AG08395 (cell line): ENCODE results near the gene MBD3L4.
"Not testable (repeated sequence)": the region's sequence is repeated elsewhere in the genome, so short reads cannot be mapped to it uniquely, and the experiment has no call there.

Experiments
- DNase-seq: peaks from one replicate; pipeline ENCODE4 v3.0.0; 2012; ENCODE audit warnings: mixed read lengths, low spot score

The MBD3L4 gene

GRCh38 chr19:7040079-7040478 is at the start of gene MBD3L4:
Gene MBD3L4, minus strand, starts transcription at chr19:7040179. Its CDS starts 35 bp downstream, at chr19:7040144.
- DNase-seq: not testable (repeated sequence)

GRCh38 chr19:7088999-7089398 is 49.0 kb upstream of the MBD3L4 start:
- no peak for DNase-seq

GRCh38 chr19:7083076-7083956 is 43.3 kb upstream of the MBD3L4 start:
- DNase-seq: no peak

- no peak for DNase-seq
Measured at GRCh38 chr19:7078008-7078407, 38.0 kb upstream of the MBD3L4 start.

- DNase-seq: no peak
Measured at GRCh38 chr19:7076151-7076550, 36.2 kb upstream of the MBD3L4 start.

- DNase-seq: no peak
Measured at GRCh38 chr19:7074705-7075282, 34.8 kb upstream of the MBD3L4 start.

GRCh38 chr19:7072541-7072940 is 32.6 kb upstream of the MBD3L4 start:
- no peak for DNase-seq

- no peak for DNase-seq
Measured at GRCh38 chr19:7069904-7070226, 29.9 kb upstream of the MBD3L4 start.

GRCh38 chr19:7069042-7069903 is 29.3 kb upstream of the MBD3L4 start, which contains the start of gene ZNF557:
Gene ZNF557, plus strand, starts transcription at chr19:7069703. Its CDS starts 5,372 bp downstream, at chr19:7075075.
- DNase-seq: peak; percentile 98

GRCh38 chr19:7068599-7068998 is 28.6 kb upstream of the MBD3L4 start:
- no peak for DNase-seq

GRCh38 chr19:7067716-7068115 is 27.7 kb upstream of the MBD3L4 start:
- DNase-seq: no peak

- not testable (repeated sequence) for DNase-seq
Measured at GRCh38 chr19:7067122-7067521, 27.1 kb upstream of the MBD3L4 start.

- no peak for DNase-seq
Measured at GRCh38 chr19:7063764-7064418, 23.9 kb upstream of the MBD3L4 start.

- DNase-seq: no peak
Measured at GRCh38 chr19:7063339-7063738, 23.4 kb upstream of the MBD3L4 start.

- not testable (repeated sequence) for DNase-seq
Measured at GRCh38 chr19:7059977-7060376, 20.0 kb upstream of the MBD3L4 start.

GRCh38 chr19:7058576-7058975 is 18.6 kb upstream of the MBD3L4 start, which contains the start of gene MBD3L3:
Gene MBD3L3, minus strand, starts transcription at chr19:7058676. Its CDS starts 71 bp downstream, at chr19:7058605.
- not testable (repeated sequence) for DNase-seq

- DNase-seq: not testable (repeated sequence)
Measured at GRCh38 chr19:7056371-7056770, 16.4 kb upstream of the MBD3L4 start.

- not testable (repeated sequence) for DNase-seq
Measured at GRCh38 chr19:7055679-7056078, 15.7 kb upstream of the MBD3L4 start.

- not testable (repeated sequence) for DNase-seq
Measured at GRCh38 chr19:7054635-7055368, 14.8 kb upstream of the MBD3L4 start.

- not testable (repeated sequence) for DNase-seq
Measured at GRCh38 chr19:7052896-7053295, 12.9 kb upstream of the MBD3L4 start.

- not testable (repeated sequence) for DNase-seq
Measured at GRCh38 chr19:7051421-7051820, 11.4 kb upstream of the MBD3L4 start.
